Panc1 (cell line): Measurements from ENCODE around the gene DPYSL3.

Experiments used
- POLR2AphosphoS5 ChIP-seq: IDR thresholded peaks from 2 replicates; pipeline ENCODE4 v1.6.1; 2012; ENCODE audit warnings: mild to moderate bottlenecking, low read depth, low read length, moderate library complexity
- SIN3A ChIP-seq: IDR thresholded peaks from 2 replicates; pipeline ENCODE4 v1.6.1; 2012; ENCODE audit warnings: low read depth, mild to moderate bottlenecking, low read length, moderate library complexity, borderline replicate concordance; ENCODE audit not compliant: insufficient read depth
- TF ChIP-seq, protein P1 (sequence below): fragments of 450-650 bp; IDR thresholded peaks from 2 replicates; pipeline ENCODE4 v1.5.1; 2017; ENCODE audit warnings: mild to moderate bottlenecking
- TF ChIP-seq, protein P2 (sequence below), 2 experiments: IDR thresholded peaks; 2 replicates each; pipeline ENCODE4 v1.6.1; 2011 to 2012; ENCODE audit warnings: low read depth in 2 of 2, control low read depth in 1 of 2, low read length in 1 of 2, mild to moderate bottlenecking in 1 of 2, moderate library complexity in 1 of 2; ENCODE audit not compliant: insufficient read depth in 1 of 2

DNA sequence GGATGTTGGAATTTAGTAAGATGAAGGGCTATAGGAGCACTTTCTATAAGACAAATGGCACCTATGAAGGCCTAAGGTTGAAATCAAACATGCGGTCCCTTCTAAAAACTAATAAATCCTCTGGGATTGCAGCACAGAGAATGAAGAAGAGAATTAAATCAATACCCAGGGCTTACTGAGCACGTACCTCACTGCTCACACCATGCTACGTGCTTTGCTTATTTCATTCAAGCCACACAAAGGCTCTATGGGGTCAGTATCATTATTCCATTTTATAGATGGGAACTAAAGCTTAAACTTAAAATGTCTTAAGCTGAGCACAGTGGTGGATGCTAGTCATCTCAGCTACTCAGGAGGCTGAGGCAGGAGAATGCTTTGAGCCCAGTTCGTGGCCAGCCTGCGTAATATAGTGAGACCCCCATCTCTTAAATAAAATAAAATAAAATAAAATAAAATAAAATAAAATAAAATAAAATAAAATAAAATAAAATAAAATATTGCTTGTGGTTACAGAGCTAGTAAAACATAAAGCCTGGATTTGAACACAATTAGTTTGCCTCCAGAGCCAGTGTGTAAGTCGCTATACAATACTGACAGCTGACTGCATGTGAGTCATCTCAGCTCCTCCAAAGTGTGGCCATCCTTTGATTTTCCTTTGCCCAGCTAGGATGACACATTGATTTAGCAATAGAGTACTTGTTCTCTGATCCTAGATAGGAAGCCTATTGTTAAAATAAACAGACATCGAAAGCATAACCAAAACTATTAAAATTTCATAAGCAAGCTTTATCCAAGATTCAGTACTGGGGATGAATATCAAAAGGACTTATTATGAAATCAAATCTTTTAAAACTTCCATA, 20.9 kb upstream of the DPYSL3 start:
- TF ChIP-seq, protein P1, sequence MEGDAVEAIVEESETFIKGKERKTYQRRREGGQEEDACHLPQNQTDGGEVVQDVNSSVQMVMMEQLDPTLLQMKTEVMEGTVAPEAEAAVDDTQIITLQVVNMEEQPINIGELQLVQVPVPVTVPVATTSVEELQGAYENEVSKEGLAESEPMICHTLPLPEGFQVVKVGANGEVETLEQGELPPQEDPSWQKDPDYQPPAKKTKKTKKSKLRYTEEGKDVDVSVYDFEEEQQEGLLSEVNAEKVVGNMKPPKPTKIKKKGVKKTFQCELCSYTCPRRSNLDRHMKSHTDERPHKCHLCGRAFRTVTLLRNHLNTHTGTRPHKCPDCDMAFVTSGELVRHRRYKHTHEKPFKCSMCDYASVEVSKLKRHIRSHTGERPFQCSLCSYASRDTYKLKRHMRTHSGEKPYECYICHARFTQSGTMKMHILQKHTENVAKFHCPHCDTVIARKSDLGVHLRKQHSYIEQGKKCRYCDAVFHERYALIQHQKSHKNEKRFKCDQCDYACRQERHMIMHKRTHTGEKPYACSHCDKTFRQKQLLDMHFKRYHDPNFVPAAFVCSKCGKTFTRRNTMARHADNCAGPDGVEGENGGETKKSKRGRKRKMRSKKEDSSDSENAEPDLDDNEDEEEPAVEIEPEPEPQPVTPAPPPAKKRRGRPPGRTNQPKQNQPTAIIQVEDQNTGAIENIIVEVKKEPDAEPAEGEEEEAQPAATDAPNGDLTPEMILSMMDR = no peak
- TF ChIP-seq, protein P2, sequence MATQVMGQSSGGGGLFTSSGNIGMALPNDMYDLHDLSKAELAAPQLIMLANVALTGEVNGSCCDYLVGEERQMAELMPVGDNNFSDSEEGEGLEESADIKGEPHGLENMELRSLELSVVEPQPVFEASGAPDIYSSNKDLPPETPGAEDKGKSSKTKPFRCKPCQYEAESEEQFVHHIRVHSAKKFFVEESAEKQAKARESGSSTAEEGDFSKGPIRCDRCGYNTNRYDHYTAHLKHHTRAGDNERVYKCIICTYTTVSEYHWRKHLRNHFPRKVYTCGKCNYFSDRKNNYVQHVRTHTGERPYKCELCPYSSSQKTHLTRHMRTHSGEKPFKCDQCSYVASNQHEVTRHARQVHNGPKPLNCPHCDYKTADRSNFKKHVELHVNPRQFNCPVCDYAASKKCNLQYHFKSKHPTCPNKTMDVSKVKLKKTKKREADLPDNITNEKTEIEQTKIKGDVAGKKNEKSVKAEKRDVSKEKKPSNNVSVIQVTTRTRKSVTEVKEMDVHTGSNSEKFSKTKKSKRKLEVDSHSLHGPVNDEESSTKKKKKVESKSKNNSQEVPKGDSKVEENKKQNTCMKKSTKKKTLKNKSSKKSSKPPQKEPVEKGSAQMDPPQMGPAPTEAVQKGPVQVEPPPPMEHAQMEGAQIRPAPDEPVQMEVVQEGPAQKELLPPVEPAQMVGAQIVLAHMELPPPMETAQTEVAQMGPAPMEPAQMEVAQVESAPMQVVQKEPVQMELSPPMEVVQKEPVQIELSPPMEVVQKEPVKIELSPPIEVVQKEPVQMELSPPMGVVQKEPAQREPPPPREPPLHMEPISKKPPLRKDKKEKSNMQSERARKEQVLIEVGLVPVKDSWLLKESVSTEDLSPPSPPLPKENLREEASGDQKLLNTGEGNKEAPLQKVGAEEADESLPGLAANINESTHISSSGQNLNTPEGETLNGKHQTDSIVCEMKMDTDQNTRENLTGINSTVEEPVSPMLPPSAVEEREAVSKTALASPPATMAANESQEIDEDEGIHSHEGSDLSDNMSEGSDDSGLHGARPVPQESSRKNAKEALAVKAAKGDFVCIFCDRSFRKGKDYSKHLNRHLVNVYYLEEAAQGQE (IDR thresholded peaks at IDR 0.05; ENCODE audit: insufficient read depth in 1 of 2, low read depth in 2 of 2, low read length in 1 of 2) = no peak
- TF ChIP-seq POLR2AphosphoS5 (no peak), SIN3A (no peak)
